ENCODE results near the gene MED13L. TPM values are rescaled to one million over a fixed set of nuclear protein-coding genes. Genes with fewer than 3 reads are reported as not detected.

The MED13L gene
- total RNA-seq, 2 experiments from 2014 or later = 68.3 to 71.8 TPM

DNA sequence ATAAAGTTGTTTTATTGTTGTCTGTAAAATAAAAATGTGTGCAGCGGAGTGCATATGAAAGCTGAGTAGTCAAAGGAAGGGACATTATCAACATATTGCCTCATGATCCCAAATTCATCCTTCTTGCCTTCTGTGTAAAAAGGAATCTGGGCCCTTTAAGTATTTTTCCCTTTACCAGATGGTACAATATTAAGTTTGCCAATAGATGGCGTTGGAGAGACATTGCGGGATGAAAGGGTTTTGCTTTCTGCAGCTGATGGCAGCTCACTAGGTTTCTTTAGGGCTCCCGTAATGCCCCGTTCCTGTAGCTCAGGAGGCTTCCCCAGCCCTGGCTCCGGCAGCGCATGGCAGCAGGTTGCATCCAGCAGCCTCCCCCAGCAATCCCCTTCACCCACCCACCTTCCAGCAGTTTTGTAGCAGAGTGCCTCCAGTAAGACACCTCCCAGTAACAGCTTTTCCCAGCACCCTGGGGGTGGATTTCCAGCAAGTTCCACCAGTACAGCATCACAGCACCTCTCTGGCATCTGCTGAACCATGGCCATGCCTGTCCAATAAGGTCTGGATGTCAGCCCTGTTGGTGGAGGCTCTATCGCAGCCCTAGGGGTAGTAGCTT, 354.4 kb downstream of the MED13L start:
- ChIA-PET CTCF (interaction anchor here (0.6 to 1.0 kb wide), 4 partner anchors 23 to 709 kb away, joined by 3 to 4 read pairs (median 3); no protein-coding TSS in a partner anchor), POLR2A (interaction anchor here (0.8 kb wide), 1 partner anchor 52 kb away, joined by 3 read pairs; no protein-coding TSS in a partner anchor)
- Mint-ChIP-seq H3K9me3 (peaks cover 5% of the 10 kb centered on the region), H3K4me3 (no peak overlapping the region), H3K27ac (no peak overlapping the region), H3K36me3 (ENCODE audit: low read depth) (no peaks in the 10 kb centered on the region), H3K27me3 (peaks cover 17% of the 10 kb centered on the region), H3K4me1 (no peaks in the 10 kb centered on the region)
- no peak for DNase-seq

DNA sequence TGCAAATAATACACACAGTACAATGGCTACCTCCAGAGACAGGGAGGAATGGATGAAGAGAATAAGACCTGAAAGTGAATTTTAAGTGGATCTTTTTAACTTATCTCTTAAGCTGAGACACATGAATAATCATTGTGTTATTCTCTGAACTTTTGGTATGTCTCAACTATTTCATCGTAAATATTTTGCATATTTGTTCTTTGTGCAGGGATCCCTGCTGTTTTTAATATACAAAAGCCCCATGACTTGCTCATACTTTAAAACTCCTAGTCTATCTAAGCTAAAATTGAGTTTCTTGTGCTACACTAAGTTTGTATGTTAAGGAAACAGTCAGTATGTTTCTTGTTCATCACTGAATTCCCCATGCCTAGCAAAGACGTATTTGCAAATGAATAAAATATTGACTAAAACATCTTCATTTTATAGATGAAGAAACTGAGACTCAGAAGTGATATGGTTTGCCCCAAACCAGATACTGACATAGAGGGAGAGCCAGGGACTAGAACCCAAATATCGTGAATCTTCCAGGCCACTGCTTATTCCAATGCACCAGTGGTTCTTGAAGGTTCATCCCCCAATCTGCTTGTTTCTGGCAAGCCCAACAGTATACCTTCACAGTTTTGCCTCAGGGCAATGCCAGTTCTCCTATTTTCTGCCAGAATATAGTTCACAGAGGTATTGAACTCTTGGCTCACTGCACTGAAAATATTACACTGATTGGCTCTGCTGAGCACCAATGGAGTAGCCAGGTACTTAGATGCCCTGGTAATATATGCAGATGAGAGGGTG, 356.9 kb downstream of the MED13L start:
- CTCF ChIA-PET = interaction anchor here (1.6 kb wide), 1 partner anchor 1940 kb away, joined by 3 read pairs; no protein-coding TSS in a partner anchor
- peaks cover 26% of the 10 kb centered on the region for H3K27me3 Mint-ChIP-seq
- H3K9me3 Mint-ChIP-seq = peaks cover 5% of the 10 kb centered on the region
- no peak overlapping the region for H3K4me3 Mint-ChIP-seq
- H3K27ac Mint-ChIP-seq = no peak overlapping the region
- no peaks in the 10 kb centered on the region for H3K36me3 Mint-ChIP-seq (ENCODE audit: low read depth)
- peaks cover 2% of the 10 kb centered on the region for H3K4me1 Mint-ChIP-seq
- POLR2A ChIA-PET = no interaction called here
- no peak for DNase-seq

DNA sequence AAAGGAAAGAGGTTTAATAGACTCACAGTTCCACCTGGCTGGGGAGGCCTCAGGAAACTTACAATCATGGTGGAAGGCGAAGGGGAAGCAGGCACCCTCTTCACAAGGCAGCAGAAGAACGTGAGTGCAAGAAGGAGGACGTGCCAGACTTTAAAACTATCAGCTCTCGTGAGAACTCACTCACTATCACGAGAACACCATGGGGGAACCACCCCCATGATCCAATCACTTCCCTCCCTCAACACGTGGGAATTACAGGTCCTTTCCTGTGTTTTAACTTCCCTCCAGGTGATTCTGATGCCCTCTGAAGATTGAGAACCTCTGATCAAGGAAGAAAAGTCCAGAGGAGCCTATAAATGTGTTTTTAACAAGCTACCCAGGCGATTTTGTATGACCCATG, 358.7 kb downstream of the MED13L start:
- DNase-seq = no peak
- POLR2A ChIA-PET = no interaction called here
- CTCF ChIA-PET = interaction anchor here (0.7 to 2.0 kb wide), 7 partner anchors 10 to 1938 kb away, joined by 3 to 11 read pairs (median 5); no protein-coding TSS in a partner anchor
- Mint-ChIP-seq H3K9me3 (peaks cover 5% of the 10 kb centered on the region), H3K36me3 (ENCODE audit: low read depth) (no peaks in the 10 kb centered on the region), H3K4me3 (no peak overlapping the region), H3K4me1 (peaks cover 2% of the 10 kb centered on the region), H3K27ac (no peak overlapping the region), H3K27me3 (peaks cover 23% of the 10 kb centered on the region)

GRCh38 chr12:115916910-115917668, 360.4 kb downstream of the MED13L start:
- Mint-ChIP-seq H3K36me3 (ENCODE audit: low read depth) (no peaks in the 10 kb centered on the region), H3K4me1 (peaks cover 2% of the 10 kb centered on the region), H3K27me3 (peaks cover 27% of the 10 kb centered on the region), H3K27ac (no peak overlapping the region), H3K9me3 (no peaks in the 10 kb centered on the region), H3K4me3 (no peak overlapping the region)
- peak; percentile 71 for DNase-seq
- ChIA-PET CTCF (interaction anchor here (0.6 to 2.0 kb wide), 12 partner anchors 10 to 1951 kb away, joined by 3 to 11 read pairs (median 4); partner anchors contain the start of gene RBM19), POLR2A (no interaction called here)

DNA sequence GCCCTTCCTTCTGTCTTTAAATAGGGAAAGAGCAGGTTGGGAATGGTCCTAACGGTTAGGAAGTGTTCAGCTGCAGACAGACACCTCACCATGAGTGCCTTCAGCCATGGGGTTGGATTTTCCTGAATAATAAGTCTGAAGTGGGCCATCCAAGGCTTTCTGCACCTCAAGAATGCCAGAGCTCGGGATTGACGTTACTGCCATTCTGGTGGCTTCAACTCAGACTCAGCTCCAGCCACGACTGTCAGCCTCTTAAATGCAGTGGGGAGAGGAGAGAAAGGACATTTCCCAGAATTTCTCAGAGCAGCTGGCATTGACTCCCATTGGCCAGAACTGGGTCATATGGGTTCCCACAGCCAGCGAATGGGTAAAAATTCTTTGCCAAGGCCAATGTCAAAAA, 363.4 kb downstream of the MED13L start:
- peaks cover 19% of the 10 kb centered on the region for H3K27me3 Mint-ChIP-seq
- H3K27ac Mint-ChIP-seq = no peak overlapping the region
- no peak for DNase-seq
- H3K36me3 Mint-ChIP-seq (ENCODE audit: low read depth) = no peaks in the 10 kb centered on the region
- ChIA-PET CTCF (no interaction called here), POLR2A (no interaction called here)
- peaks cover 2% of the 10 kb centered on the region for H3K4me1 Mint-ChIP-seq
- no peak overlapping the region for H3K4me3 Mint-ChIP-seq
- H3K9me3 Mint-ChIP-seq = no peaks in the 10 kb centered on the region

- CTCF ChIA-PET = no interaction called here
- H3K27ac Mint-ChIP-seq = no peak overlapping the region
- peaks cover 12% of the 10 kb centered on the region for H3K27me3 Mint-ChIP-seq
- H3K9me3 Mint-ChIP-seq = no peaks in the 10 kb centered on the region
- H3K4me1 Mint-ChIP-seq = peaks cover 2% of the 10 kb centered on the region
- POLR2A ChIA-PET = no interaction called here
- H3K36me3 Mint-ChIP-seq (ENCODE audit: low read depth) = no peaks in the 10 kb centered on the region
- no peak for DNase-seq
- H3K4me3 Mint-ChIP-seq = no peak overlapping the region
Observed at GRCh38 chr12:115912440-115912839, 365.1 kb downstream of the MED13L start.

GRCh38 chr12:115911360-115911759, 366.1 kb downstream of the MED13L start:
- POLR2A ChIA-PET = no interaction called here
- Mint-ChIP-seq H3K4me3 (no peak overlapping the region), H3K27ac (no peak overlapping the region), H3K4me1 (no peaks in the 10 kb centered on the region), H3K27me3 (peaks cover 6% of the 10 kb centered on the region), H3K36me3 (ENCODE audit: low read depth) (no peaks in the 10 kb centered on the region), H3K9me3 (no peaks in the 10 kb centered on the region)
- DNase-seq = no peak
- CTCF ChIA-PET = no interaction called here

GRCh38 chr12:115910057-115910456, 367.4 kb downstream of the MED13L start:
- ChIA-PET POLR2A (no interaction called here), CTCF (no interaction called here)
- no peaks in the 10 kb centered on the region for H3K36me3 Mint-ChIP-seq (ENCODE audit: low read depth)

More at GRCh38 chr12:115910057-115910456, 367.4 kb downstream of the MED13L start:
- Mint-ChIP-seq H3K4me1 (no peaks in the 10 kb centered on the region), H3K4me3 (no peak overlapping the region), H3K9me3 (no peaks in the 10 kb centered on the region), H3K27me3 (peaks cover 4% of the 10 kb centered on the region), H3K27ac (no peak overlapping the region)
- no peak for DNase-seq

All from activated CD4-positive, alpha-beta memory T cell treated with anti-CD3 and anti-CD28 coated beads, Interleukin-2, amount 10 ng/mL, durations not matched to agents 7 days and 5 days (primary cell).